Calu3 (cell line): ENCODE measurements around the gene TRIM16. TPM values are rescaled to one million over a fixed set of nuclear protein-coding genes. Genes with fewer than 3 reads are reported as not detected.

ENCODE experiments used
- BruUV-seq: library from RNA; stranded (reverse); fragments of 400-500 nt; replicated peaks from 2 replicates; lab custom pipeline; 2021; lab: Mats Ljungman, UMichigan
- CTCF ChIA-PET: fragments of 300-600 bp; sonication (Branson Sonifier 250); formaldehyde crosslinking; loops from one replicate; lab custom pipeline; 2022; ENCODE audit warnings: antibody characterized with exemption; lab: Charles Lee
- DNase-seq: peaks from one replicate; pipeline ENCODE4 v3.0.0; 2022
- H3K27ac Mint-ChIP-seq: one replicate; pipeline ENCODE4 v1.8.0; 2022; ENCODE audit warnings: mixed read lengths; ENCODE audit not compliant: unreplicated experiment
- H3K27me3 Mint-ChIP-seq: one replicate; pipeline ENCODE4 v1.8.0; 2022; ENCODE audit warnings: mixed read lengths; ENCODE audit not compliant: unreplicated experiment
- H3K36me3 Mint-ChIP-seq: one replicate; pipeline ENCODE4 v1.8.0; 2022; ENCODE audit warnings: mild to moderate bottlenecking, moderate library complexity, mixed read lengths; ENCODE audit not compliant: insufficient read depth, unreplicated experiment
- H3K4me1 Mint-ChIP-seq: one replicate; pipeline ENCODE4 v1.8.0; 2022; ENCODE audit warnings: mild to moderate bottlenecking, low read depth, mixed read lengths; ENCODE audit not compliant: unreplicated experiment
- H3K4me3 Mint-ChIP-seq: one replicate; pipeline ENCODE4 v1.8.0; 2022; ENCODE audit warnings: mild to moderate bottlenecking, low read depth, moderate library complexity, mixed read lengths; ENCODE audit not compliant: unreplicated experiment
- H3K9me3 Mint-ChIP-seq: one replicate; pipeline ENCODE4 v1.8.0; 2022; ENCODE audit warnings: low read depth, mixed read lengths; ENCODE audit not compliant: unreplicated experiment
- CTCF ChIP-seq: fragments of 200-600 bp; IDR thresholded peaks from one replicate; pipeline ENCODE4 v1.8.0; 2022; ENCODE audit warnings: antibody characterized with exemption; ENCODE audit not compliant: unreplicated experiment
- intact Hi-C: fragments of 100-400 bp; cut with micrococcal nuclease; formaldehyde crosslinking; loops from one replicate; pipeline ENCODE4 v1.10.0; 2022; ENCODE audit not compliant: unreplicated experiment
- total RNA-seq: library from RNA; stranded (reverse); gene quantifications from 2 replicates; pipeline ENCODE4 v1.2.3, GENCODE V29; 2022

Gene TRIM16
- total RNA-seq, 1 experiment from 2014 or later, result 56.1 TPM

GRCh38 chr17:15663691-15664090 is 20.4 kb downstream of the TRIM16 start:
- Mint-ChIP-seq H3K27me3 (no peaks in the 10 kb centered on the region), H3K27ac (no peak overlapping the region), H3K36me3 (no peaks in the 10 kb centered on the region), H3K4me3 (no peak overlapping the region), H3K9me3 (no peaks in the 10 kb centered on the region), H3K4me1 (peaks cover 9% of the 10 kb centered on the region)
- no TSS peak for BruUV-seq
- DNase-seq, result no peak
- TF ChIP-seq CTCF, result no peak
- CTCF ChIA-PET, result no interaction called here
- intact Hi-C loops, result no loop called here

DNA sequence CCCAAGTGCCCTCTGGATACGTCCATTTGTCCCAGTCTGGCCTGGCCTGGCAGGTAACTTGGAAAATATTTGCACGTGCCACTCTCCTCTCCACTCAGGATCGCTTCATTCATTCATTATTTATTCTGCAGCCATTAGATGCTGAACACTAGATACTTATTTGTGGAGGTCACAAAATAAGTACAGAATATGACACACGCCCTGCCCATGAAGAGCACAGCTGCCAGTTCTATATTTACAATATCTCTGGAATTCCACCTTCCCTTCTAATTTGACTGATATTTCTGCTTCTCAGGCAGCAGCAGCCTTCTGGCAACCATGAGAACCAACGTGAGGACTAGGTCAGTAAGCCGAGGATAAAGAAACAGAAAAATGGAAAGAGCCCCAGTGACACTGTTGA is 20.9 kb downstream of the TRIM16 start:
- Mint-ChIP-seq H3K36me3 (no peaks in the 10 kb centered on the region), H3K4me3 (no peak overlapping the region), H3K9me3 (no peaks in the 10 kb centered on the region), H3K27ac (no peak overlapping the region), H3K4me1 (peaks cover 14% of the 10 kb centered on the region), H3K27me3 (no peaks in the 10 kb centered on the region)
- CTCF ChIA-PET, result interaction anchor here (1.3 kb wide), 1 partner anchor 11 kb away, joined by 3 read pairs; no protein-coding TSS in a partner anchor
- no peak for DNase-seq
- intact Hi-C loops, result no loop called here
- no TSS peak for BruUV-seq
- no peak for TF ChIP-seq CTCF

DNA sequence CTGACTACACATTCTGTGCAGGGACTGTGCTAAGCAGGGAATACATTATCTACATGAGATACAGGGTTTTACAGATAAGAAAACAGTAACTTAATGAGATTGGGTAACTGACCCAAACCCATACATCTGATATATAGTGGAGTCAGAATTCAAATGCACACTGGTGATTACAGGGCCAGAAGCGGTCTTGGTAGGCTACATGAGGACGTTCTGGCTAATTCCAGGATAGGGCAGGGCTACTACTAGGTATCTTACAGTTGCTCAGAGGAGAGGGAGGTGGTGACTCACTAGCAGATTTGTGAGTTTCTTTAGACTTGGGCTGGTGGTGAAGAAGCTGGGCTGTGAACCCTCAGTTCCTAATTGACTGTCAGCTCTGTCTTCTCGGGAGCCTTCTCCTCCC is 21.4 kb downstream of the TRIM16 start:
- H3K27me3 Mint-ChIP-seq, result no peaks in the 10 kb centered on the region
- no peaks in the 10 kb centered on the region for H3K36me3 Mint-ChIP-seq
- DNase-seq, result no peak
- no peak overlapping the region for H3K27ac Mint-ChIP-seq
- CTCF ChIA-PET, result interaction anchor here (1.3 kb wide), 1 partner anchor 11 kb away, joined by 3 read pairs; no protein-coding TSS in a partner anchor
- BruUV-seq, result no TSS peak
- no peak overlapping the region for H3K4me3 Mint-ChIP-seq
- H3K4me1 Mint-ChIP-seq, result peaks cover 19% of the 10 kb centered on the region
- H3K9me3 Mint-ChIP-seq, result no peaks in the 10 kb centered on the region
- intact Hi-C loops, result no loop called here
- TF ChIP-seq CTCF, result no peak

- H3K27ac Mint-ChIP-seq, result no peak overlapping the region
- no peaks in the 10 kb centered on the region for H3K9me3 Mint-ChIP-seq
- DNase-seq, result no peak
- intact Hi-C loops, result no loop called here
- H3K4me1 Mint-ChIP-seq, result peaks cover 42% of the 10 kb centered on the region
- H3K4me3 Mint-ChIP-seq, result no peak overlapping the region
- no peak for TF ChIP-seq CTCF
- BruUV-seq, result no TSS peak
- no peaks in the 10 kb centered on the region for H3K27me3 Mint-ChIP-seq
- peaks cover 7% of the 10 kb centered on the region for H3K36me3 Mint-ChIP-seq
- CTCF ChIA-PET, result no interaction called here
Measured at GRCh38 chr17:15660077-15660476, 24.0 kb downstream of the TRIM16 start.
